DOHH2 (cell line): ENCODE data around the gene SDCBP2.

Experiments
- CTCF ChIP-seq: fragments of 200-600 bp; sonication (generic); IDR thresholded peaks from one replicate; pipeline ENCODE4 v1.5.1; 2014; ENCODE audit warnings: antibody characterized with exemption, mild to moderate bottlenecking, low read depth, low read length; ENCODE audit not compliant: poor library complexity, severe bottlenecking
- EZH2phosphoT487 ChIP-seq: fragments of 200-600 bp; sonication (generic); IDR thresholded peaks from 2 replicates; pipeline ENCODE4 v1.6.1; 2017; ENCODE audit warnings: borderline replicate concordance, mild to moderate bottlenecking, antibody characterized with exemption, low read length, moderate library complexity, mixed read lengths

GRCh38 chr20:1331101-1331500 lies 2.2 kb upstream of the SDCBP2 start:
- TF ChIP-seq CTCF: no peak
- TF ChIP-seq EZH2phosphoT487: no peak
